H1 (cell line): ENCODE measurements around the gene TFR2. TPM values are rescaled to one million over a fixed set of nuclear protein-coding genes. Genes with fewer than 3 reads are reported as not detected.

Experiments used
- CTCF ChIA-PET: fragments of 300-600 bp; sonication (Branson Sonifier 250); formaldehyde crosslinking; loops from one replicate; lab custom pipeline; 2021; ENCODE audit not compliant: partially characterized antibody; lab: Charles Lee
- POLR2A ChIA-PET: fragments of 300-600 bp; sonication (Branson Sonifier 250); formaldehyde crosslinking; loops from one replicate; lab custom pipeline; 2021; ENCODE audit warnings: inconsistent platforms; ENCODE audit not compliant: partially characterized antibody; lab: Charles Lee
- DNase-seq, 2 experiments: peaks; one replicate each; pipeline versions ENCODE4 v3.0.0 to v3.0.0-alpha.2; 2010 to 2022; ENCODE audit warnings: low spot score in 2 of 2, low read depth in 1 of 2, mixed read lengths in 1 of 2
- FAIRE-seq: peaks from 2 replicates; lab custom pipeline; 2011; peaks lifted over from hg19 to GRCh38; lab: Jason Lieb, UNC
- H2AFZ ChIP-seq: 2 replicates; pipeline ENCODE4 v1.8.1; 2012; ENCODE audit warnings: low read length, inconsistent platforms
- H2AK5ac ChIP-seq: 2 replicates; pipeline ENCODE4 v1.6.1; 2013; ENCODE audit warnings: low read depth, low read length
- H2BK120ac ChIP-seq: replicated peaks from 2 replicates; pipeline ENCODE3; 2013; ENCODE audit warnings: low read depth, low read length, inconsistent platforms
- H2BK12ac ChIP-seq: 2 replicates; pipeline ENCODE4 v1.6.1; 2013; ENCODE audit warnings: low read depth, low read length
- H2BK15ac ChIP-seq: 2 replicates; pipeline ENCODE4 v1.6.1; 2013; ENCODE audit warnings: low read length
- H2BK20ac ChIP-seq: 2 replicates; pipeline ENCODE4 v1.6.1; 2013; ENCODE audit warnings: low read length
- H2BK5ac ChIP-seq: 2 replicates; pipeline ENCODE4 v1.6.1; 2013; ENCODE audit warnings: low read depth, low read length
- H3K14ac ChIP-seq: 2 replicates; pipeline ENCODE4 v1.6.1; 2013; ENCODE audit warnings: inconsistent platforms; ENCODE audit not compliant: insufficient read length
- H3K18ac ChIP-seq: 2 replicates; pipeline ENCODE4 v1.6.1; 2013; ENCODE audit warnings: low read length; ENCODE audit errors: extremely low read depth
- H3K23ac ChIP-seq: 2 replicates; pipeline ENCODE4 v1.6.1; 2013; ENCODE audit warnings: inconsistent platforms; ENCODE audit not compliant: insufficient read length
- H3K23me2 ChIP-seq: 2 replicates; pipeline ENCODE4 v1.6.1; 2013; ENCODE audit warnings: low read depth, low read length
- H3K27ac ChIP-seq: 2 replicates; pipeline ENCODE4 v1.6.1; 2011; ENCODE audit warnings: low read depth, low read length, inconsistent platforms
- H3K27me3 ChIP-seq, 4 experiments: replicated peaks in 1 of 4; 1 replicate in 1 of 4; 2 replicates in 3 of 4; pipeline versions ENCODE4 v1.6.1 to v1.8.1; 2011 to 2013; ENCODE audit warnings: low read length in 3 of 4, mild to moderate bottlenecking in 3 of 4, inconsistent platforms in 2 of 4, mixed read lengths in 2 of 4, moderate library complexity in 1 of 4; ENCODE audit not compliant: control insufficient read depth in 3 of 4, insufficient read depth in 3 of 4; ENCODE audit errors: extremely low read depth in 1 of 4
- H3K36me3 ChIP-seq, 4 experiments: 2 replicates each; pipeline versions ENCODE4 v1.6.1 to v1.8.1; 2011 to 2013; ENCODE audit warnings: mild to moderate bottlenecking in 4 of 4, low read length in 3 of 4, moderate library complexity in 2 of 4, control low read depth in 1 of 4, inconsistent platforms in 1 of 4; ENCODE audit not compliant: insufficient read depth in 4 of 4, control insufficient read depth in 2 of 4
- H3K4ac ChIP-seq: replicated peaks from 2 replicates; pipeline ENCODE3; 2013; ENCODE audit warnings: low read length, low read depth, mixed read lengths, inconsistent platforms; ENCODE audit not compliant: insufficient read length
- H3K4me1 ChIP-seq, 4 experiments: replicated peaks in 1 of 4; 1 replicate in 1 of 4; 2 replicates in 3 of 4; pipeline versions ENCODE4 v1.6.1 to v1.8.1; 2011 to 2013; ENCODE audit warnings: low read length in 3 of 4, inconsistent platforms in 2 of 4, mixed read lengths in 1 of 4; ENCODE audit not compliant: insufficient read depth in 4 of 4, control insufficient read depth in 3 of 4
- H3K4me2 ChIP-seq, 2 experiments: 2 replicates each; pipeline versions ENCODE4 v1.6.1 to v1.8.1; 2011 to 2013; ENCODE audit warnings: low read depth in 2 of 2, low read length in 2 of 2, control low read depth in 1 of 2, inconsistent platforms in 1 of 2, mild to moderate bottlenecking in 1 of 2; ENCODE audit not compliant: insufficient read depth in 1 of 2
- H3K4me3 ChIP-seq, 4 experiments: fragments of 200-600, 300-600 bp in 1 of 4; sonication (generic), shearing (Covaris generic), sonication (Bioruptor Twin) in 1 of 4; 2 replicates each; pipeline versions ENCODE4 v1.5.1 to v1.8.1; 2011 to 2016; ENCODE audit warnings: low read length in 4 of 4, low read depth in 3 of 4, control low read depth in 2 of 4, inconsistent platforms in 2 of 4, mild to moderate bottlenecking in 2 of 4, mixed read lengths in 1 of 4, moderate library complexity in 1 of 4; ENCODE audit not compliant: insufficient read depth in 2 of 4; ENCODE audit errors: extremely low read depth in 1 of 4
- H3K56ac ChIP-seq: replicated peaks from 2 replicates; pipeline ENCODE3; 2013; ENCODE audit warnings: low read depth, mild to moderate bottlenecking, mixed read lengths, low read length, inconsistent platforms; ENCODE audit not compliant: insufficient read length
- H3K79me1 ChIP-seq: 2 replicates; pipeline ENCODE4 v1.6.1; 2013; ENCODE audit warnings: low read depth, low read length, control low read depth
- H3K79me2 ChIP-seq, 2 experiments: 2 replicates each; pipeline versions ENCODE4 v1.6.1 to v1.8.1; 2012 to 2013; ENCODE audit warnings: low read length in 2 of 2, mild to moderate bottlenecking in 2 of 2, inconsistent platforms in 1 of 2; ENCODE audit not compliant: insufficient read depth in 2 of 2, control insufficient read depth in 1 of 2
- H3K9ac ChIP-seq, 4 experiments: replicated peaks in 1 of 4; 1 replicate in 1 of 4; 2 replicates in 3 of 4; pipeline versions ENCODE4 v1.6.1 to v1.8.1; 2011 to 2013; ENCODE audit warnings: low read depth in 3 of 4, low read length in 3 of 4, control low read depth in 2 of 4, mild to moderate bottlenecking in 2 of 4, moderate library complexity in 2 of 4, inconsistent platforms in 1 of 4; ENCODE audit errors: extremely low read depth in 1 of 4
- H3K9me3 ChIP-seq, 2 experiments: 2 replicates each; pipeline versions ENCODE4 v1.6.1 to v1.8.1; 2012 to 2013; ENCODE audit warnings: mild to moderate bottlenecking in 2 of 2, moderate library complexity in 2 of 2, control low read depth in 1 of 2, inconsistent platforms in 1 of 2, low read depth in 1 of 2, low read length in 1 of 2, mixed read lengths in 1 of 2; ENCODE audit not compliant: insufficient read depth in 2 of 2
- H4K20me1 ChIP-seq, 2 experiments: replicated peaks in 1 of 2; 2 replicates each; pipeline versions ENCODE3 to v1.8.1; 2011 to 2013; ENCODE audit warnings: inconsistent platforms in 2 of 2, low read length in 2 of 2, mild to moderate bottlenecking in 1 of 2; ENCODE audit not compliant: insufficient read depth in 2 of 2, control insufficient read depth in 1 of 2
- H4K5ac ChIP-seq: 2 replicates; pipeline ENCODE4 v1.6.1; 2013; ENCODE audit warnings: low read length, low read depth, mixed read lengths, inconsistent platforms; ENCODE audit not compliant: insufficient read length
- H4K8ac ChIP-seq: 2 replicates; pipeline ENCODE4 v1.8.0; 2013; ENCODE audit warnings: mild to moderate bottlenecking, moderate library complexity, low read length, inconsistent platforms; ENCODE audit not compliant: insufficient read depth; ENCODE audit errors: extremely low read depth
- H4K91ac ChIP-seq: replicated peaks from 2 replicates; pipeline ENCODE3; 2013; ENCODE audit warnings: low read length, mixed read lengths, inconsistent platforms; ENCODE audit not compliant: insufficient read length
- CTBP2 ChIP-seq: IDR thresholded peaks from 2 replicates; pipeline ENCODE4 v1.7.0; 2011; ENCODE audit warnings: borderline replicate concordance, mild to moderate bottlenecking, moderate library complexity, mixed read lengths, low read length; ENCODE audit not compliant: insufficient read depth, insufficient read length
- GTF2F1 ChIP-seq: IDR thresholded peaks from 2 replicates; pipeline ENCODE4 v1.6.1; 2012; ENCODE audit warnings: low read depth, low read length, improper control_type of control experiment, borderline replicate concordance
- TCF12 ChIP-seq: IDR thresholded peaks from 2 replicates; pipeline ENCODE4 v1.6.1; 2011; ENCODE audit warnings: low read depth, mild to moderate bottlenecking, low read length
- WGBS, 2 experiments: shearing (Covaris generic) in 1 of 2; methylation state at CpG; one replicate each; pipeline versions ENCODE4 v1.1.6 to v1.1.7; 2013 to 2015; ENCODE audit warnings: low lambda C conversion rate in 2 of 2, mixed read lengths in 2 of 2, inconsistent platforms in 1 of 2, low coverage in 1 of 2, missing lambda C conversion rate in 1 of 2; ENCODE audit not compliant: insufficient replicate concordance in 2 of 2, insufficient coverage in 1 of 2, insufficient read length in 1 of 2; ENCODE audit errors: extremely low coverage in 1 of 2, missing lambda C conversion rate in 1 of 2; 5-methylcytosine and 5-hydroxymethylcytosine counted together
- polyA plus RNA-seq, 7 experiments: library from polyadenylated mRNA; depleted of rRNA in 3 of 7; stranded (reverse) in 5 of 7; unstranded in 2 of 7; fragments of >200 nt in 5 of 7; fragments of 200-250 nt in 2 of 7; gene quantifications; 1 replicate in 5 of 7; 2 replicates in 1 of 7; 4 replicates in 1 of 7; pipeline versions ENCODE4 v1.2.1 to v1.2.3, GENCODE V29; 2011 to 2013; ENCODE audit warnings: missing spikeins in 2 of 7, mixed read lengths in 2 of 7
- total RNA-seq: library from RNA; stranded (reverse); fragmentation: NEBNext Ultra II Directional; extraction: Animal tissue kit (Norgen Biotek cat#: 25700); gene quantifications from 2 replicates; pipeline ENCODE4 v1.2.1, GENCODE V29; 2021

The TFR2 gene
- total and polyA plus RNA-seq, 2 of the 8 experiments (the other 6 are each of a cell fraction or from before 2014, with no cell fraction given) = 4.6 to 5.7 TPM

GRCh38 chr7:100684534-100685042 is 43.2 kb upstream of the TFR2 start:
- H3K23ac ChIP-seq = no peak overlapping the region
- H4K5ac ChIP-seq = no peak overlapping the region
- peak overlapping the region in 1 of 4 experiments; percentile 0; a peak in 2 of 7 replicates for H3K9ac ChIP-seq
- H3K27ac ChIP-seq = no peak overlapping the region
- no peaks in the 10 kb centered on the region for H3K9me3 ChIP-seq
- no peak overlapping the region; the same call in 1 of the 2 replicates for H4K8ac ChIP-seq
- TF ChIP-seq GTF2F1 (no peak), TCF12 (no peak), CTBP2 (no peak)
- ChIA-PET POLR2A (interaction anchor here (0.7 to 14.3 kb wide), 11 partner anchors 6 to 119 kb away, joined by 3 to 257 read pairs (median 4); partner anchors contain the start of genes GNB2 and MOSPD3), CTCF (interaction anchor here (0.9 to 20.7 kb wide), 10 partner anchors 8 to 187 kb away, joined by 3 to 254 read pairs (median 3); partner anchors contain the start of genes GIGYF1 and POP7)
- no peak overlapping the region for H2BK20ac ChIP-seq
- H4K91ac ChIP-seq = no peak overlapping the region
- no peak overlapping the region for H2AFZ ChIP-seq
- no peak overlapping the region for H2BK120ac ChIP-seq
- H3K14ac ChIP-seq = no peak overlapping the region
- no peak overlapping the region for H2BK12ac ChIP-seq
- H3K23me2 ChIP-seq = no peaks in the 10 kb centered on the region; the same call in 1 of the 2 replicates
- H3K27me3 ChIP-seq = no peaks in the 10 kb centered on the region
- no peak for FAIRE-seq
- H4K20me1 ChIP-seq = peaks cover 14 to 50% of the 10 kb centered on the region in 2 experiments
- DNase-seq = no peak
- peaks cover 45 to 97% (median 73%) of the 10 kb centered on the region in 4 experiments for H3K36me3 ChIP-seq
- H3K4me2 ChIP-seq = no peak overlapping the region
- H3K79me1 ChIP-seq = peaks cover 8% of the 10 kb centered on the region; the same call in 1 of the 2 replicates
- H3K56ac ChIP-seq = no peak overlapping the region
- peaks cover 0 to 7% (median 2%) of the 10 kb centered on the region in 4 experiments; a peak in 6 of 7 replicates for H3K4me1 ChIP-seq
- 93% methylated on average over 14 of the region's 16 CpGs; no CpG with 5 or more reads in 1 of the 2 experiments for WGBS, 2 experiments
- no peak overlapping the region for H3K4me3 ChIP-seq
- no peak overlapping the region for H2BK5ac ChIP-seq
- no peak overlapping the region for H2BK15ac ChIP-seq
- H3K18ac ChIP-seq = no peak overlapping the region
- H3K79me2 ChIP-seq = peaks cover 1 to 23% of the 10 kb centered on the region in 2 experiments; a peak in 3 of 4 replicates
- no peak overlapping the region for H2AK5ac ChIP-seq
- H3K4ac ChIP-seq = no peak overlapping the region
